Measurements from ENCODE around the gene PWWP2B. TPM values are rescaled to one million over a fixed set of nuclear protein-coding genes. Genes with fewer than 3 reads are reported as not detected.

Gene PWWP2B
- total and polyA plus RNA-seq, 2 of the 4 experiments (the other 2 are of a cell fraction): 1.7 to 2.2 TPM

DNA sequence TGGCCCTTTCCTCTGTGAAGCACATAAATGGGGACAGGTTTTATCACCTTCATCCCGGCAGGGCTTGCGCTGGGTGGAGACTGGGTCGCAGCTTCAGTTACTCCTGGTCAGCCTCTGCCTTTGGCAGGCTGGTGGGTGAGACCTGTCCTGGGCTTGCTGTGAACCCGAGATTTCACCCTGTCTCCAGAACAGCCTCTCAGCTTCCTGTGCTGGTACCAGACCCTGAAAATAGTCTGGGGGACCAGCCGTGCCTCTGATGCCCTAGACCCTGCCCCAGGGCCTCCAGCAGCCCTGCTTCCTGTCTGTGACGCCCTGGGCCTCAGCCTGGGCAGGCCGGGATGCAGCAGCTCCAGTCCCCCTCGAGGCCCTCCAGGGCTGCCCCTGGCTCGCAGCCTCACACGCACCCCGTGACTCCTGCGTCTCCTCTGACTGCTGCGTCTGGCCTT lies 13.2 kb upstream of the PWWP2B start:
- Histone ChIP-seq H3K9me3 (ENCODE audit: control insufficient read depth, insufficient read depth, low read length) (peaks cover 2% of the 10 kb centered on the region), H2BK20ac (ENCODE audit: low read depth, low read length) (no peak overlapping the region), H3K79me1 (ENCODE audit: low read depth in 1 of 2, low read length in 2 of 2) (no peaks in the 10 kb centered on the region), H3K27me3 (ENCODE audit: control insufficient read depth, insufficient read depth, low read length) (peaks cover 4% of the 10 kb centered on the region; the same call in 1 of the 2 replicates), H3K4me2 (ENCODE audit: low read depth, low read length) (no peak overlapping the region), H2AFZ (replicated peaks; ENCODE audit: low read length, poor library complexity) (peak overlapping the region; percentile 52), H3K27ac (ENCODE audit: insufficient read depth, low read length) (no peak overlapping the region), H3K4me3 (ENCODE audit: insufficient read depth, low read depth, low read length) (no peak overlapping the region), H3K9ac (ENCODE audit: low read depth, low read length) (no peak overlapping the region), H3K9me1 (ENCODE audit: insufficient read depth, low read length) (no peaks in the 10 kb centered on the region), H3K18ac (ENCODE audit: low read depth, low read length) (no peak overlapping the region), H4K8ac (ENCODE audit: low read depth in 2 of 2, low read length in 2 of 2) (no peak overlapping the region), H3K4me1 (ENCODE audit: control insufficient read depth, insufficient read depth, low read length) (0 out of 2 replicates have a peak, but pooled peaks cover 2% of the 10 kb centered on the region), H3K36me3 (ENCODE audit: control insufficient read depth, insufficient read depth, low read length) (no peaks in the 10 kb centered on the region), H2AK5ac (ENCODE audit: low read depth, low read length) (no peak overlapping the region), H4K5ac (ENCODE audit: low read depth, low read length) (no peak overlapping the region), H4K20me1 (ENCODE audit: insufficient read depth, low read length) (no peaks in the 10 kb centered on the region), H2AK9ac (replicated peaks; ENCODE audit: low read depth, low read length, poor library complexity) (no peak overlapping the region), H4K91ac (ENCODE audit: insufficient read depth, low read depth, low read length) (no peak overlapping the region), H3K56ac (ENCODE audit: extremely low read depth, insufficient read depth, low read length) (no peak overlapping the region), H2BK15ac (ENCODE audit: low read depth, low read length) (no peak overlapping the region), H2BK120ac (ENCODE audit: low read depth, low read length) (no peak overlapping the region), H2BK5ac (ENCODE audit: low read depth, low read length, poor library complexity, severe bottlenecking) (no peak overlapping the region), H3K14ac (replicated peaks; ENCODE audit: low read depth, low read length) (no peak overlapping the region), H3K23ac (ENCODE audit: low read depth, low read length) (no peak overlapping the region), H3K4ac (ENCODE audit: low read depth, low read length) (no peak overlapping the region)
- in situ Hi-C loops (cut with MboI; ENCODE audit: low sequenced_read_pairs) (no loop called here), dilution Hi-C loops (cut with HindIII; ENCODE audit: low sequenced_read_pairs, unreplicated experiment) (no loop called here), intact Hi-C loops (cut with micrococcal nuclease) (no loop called here)
- ATAC-seq (ENCODE audit: low read depth): no peak
- 36% methylated on average over 11 of the region's 13 CpGs; no CpG with 5 or more reads in 1 of the 2 experiments for WGBS, 2 experiments (ENCODE audit: extremely low coverage in 2 of 2, insufficient read length in 1 of 2)
- BruUV-seq (replicated peaks): no TSS peak
- ChIA-PET CTCF (no interaction called here), POLR2A (ENCODE audit: unreplicated experiment) (no interaction called here)
- DNase-seq: no peak
- no peak for TF ChIP-seq CEBPB (IDR thresholded peaks at IDR 0.05; ENCODE audit: low read depth, low read length)
- TF ChIP-seq RFX5 (IDR thresholded peaks at IDR 0.05; ENCODE audit: low read depth, low read length): no peak
- no peak for TF ChIP-seq RCOR1 (IDR thresholded peaks at IDR 0.05; ENCODE audit: insufficient replicate concordance, low read length)
- no peak for TF ChIP-seq RAD21 (IDR thresholded peaks at IDR 0.05; ENCODE audit: low read length)
- TF ChIP-seq, protein P1, sequence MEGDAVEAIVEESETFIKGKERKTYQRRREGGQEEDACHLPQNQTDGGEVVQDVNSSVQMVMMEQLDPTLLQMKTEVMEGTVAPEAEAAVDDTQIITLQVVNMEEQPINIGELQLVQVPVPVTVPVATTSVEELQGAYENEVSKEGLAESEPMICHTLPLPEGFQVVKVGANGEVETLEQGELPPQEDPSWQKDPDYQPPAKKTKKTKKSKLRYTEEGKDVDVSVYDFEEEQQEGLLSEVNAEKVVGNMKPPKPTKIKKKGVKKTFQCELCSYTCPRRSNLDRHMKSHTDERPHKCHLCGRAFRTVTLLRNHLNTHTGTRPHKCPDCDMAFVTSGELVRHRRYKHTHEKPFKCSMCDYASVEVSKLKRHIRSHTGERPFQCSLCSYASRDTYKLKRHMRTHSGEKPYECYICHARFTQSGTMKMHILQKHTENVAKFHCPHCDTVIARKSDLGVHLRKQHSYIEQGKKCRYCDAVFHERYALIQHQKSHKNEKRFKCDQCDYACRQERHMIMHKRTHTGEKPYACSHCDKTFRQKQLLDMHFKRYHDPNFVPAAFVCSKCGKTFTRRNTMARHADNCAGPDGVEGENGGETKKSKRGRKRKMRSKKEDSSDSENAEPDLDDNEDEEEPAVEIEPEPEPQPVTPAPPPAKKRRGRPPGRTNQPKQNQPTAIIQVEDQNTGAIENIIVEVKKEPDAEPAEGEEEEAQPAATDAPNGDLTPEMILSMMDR (conservative IDR thresholded peaks at IDR 0.05; ENCODE audit: low read depth, low read length): no peak
- TF ChIP-seq BHLHE40 (IDR thresholded peaks at IDR 0.05; ENCODE audit: low read depth, low read length): no peak
- no peak for TF ChIP-seq MXI1 (IDR thresholded peaks at IDR 0.05; ENCODE audit: borderline replicate concordance, low read depth, low read length)
- no peak for TF ChIP-seq POLR2A (IDR thresholded peaks at IDR 0.05; ENCODE audit: low read depth, low read length)
- TF ChIP-seq MAFK (IDR thresholded peaks at IDR 0.05; ENCODE audit: low read depth, low read length): no peak
- TF ChIP-seq FOS (IDR thresholded peaks at IDR 0.05; ENCODE audit: low read depth, low read length): no peak
- TF ChIP-seq SMC3 (IDR thresholded peaks at IDR 0.05; ENCODE audit: low read depth, low read length): no peak
- no peak for TF ChIP-seq NFE2L2 (IDR thresholded peaks at IDR 0.05; ENCODE audit: low read depth, low read length)
- no peak for TF ChIP-seq CHD1 (IDR thresholded peaks at IDR 0.05; ENCODE audit: low read depth, low read length)
- no peak for TF ChIP-seq MAZ (IDR thresholded peaks at IDR 0.05; ENCODE audit: borderline replicate concordance, low read depth, low read length)
- TF ChIP-seq, protein P2, sequence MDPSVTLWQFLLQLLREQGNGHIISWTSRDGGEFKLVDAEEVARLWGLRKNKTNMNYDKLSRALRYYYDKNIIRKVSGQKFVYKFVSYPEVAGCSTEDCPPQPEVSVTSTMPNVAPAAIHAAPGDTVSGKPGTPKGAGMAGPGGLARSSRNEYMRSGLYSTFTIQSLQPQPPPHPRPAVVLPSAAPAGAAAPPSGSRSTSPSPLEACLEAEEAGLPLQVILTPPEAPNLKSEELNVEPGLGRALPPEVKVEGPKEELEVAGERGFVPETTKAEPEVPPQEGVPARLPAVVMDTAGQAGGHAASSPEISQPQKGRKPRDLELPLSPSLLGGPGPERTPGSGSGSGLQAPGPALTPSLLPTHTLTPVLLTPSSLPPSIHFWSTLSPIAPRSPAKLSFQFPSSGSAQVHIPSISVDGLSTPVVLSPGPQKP (IDR thresholded peaks at IDR 0.05; ENCODE audit: borderline replicate concordance, low read depth, low read length): no peak
- TF ChIP-seq, protein P3, sequence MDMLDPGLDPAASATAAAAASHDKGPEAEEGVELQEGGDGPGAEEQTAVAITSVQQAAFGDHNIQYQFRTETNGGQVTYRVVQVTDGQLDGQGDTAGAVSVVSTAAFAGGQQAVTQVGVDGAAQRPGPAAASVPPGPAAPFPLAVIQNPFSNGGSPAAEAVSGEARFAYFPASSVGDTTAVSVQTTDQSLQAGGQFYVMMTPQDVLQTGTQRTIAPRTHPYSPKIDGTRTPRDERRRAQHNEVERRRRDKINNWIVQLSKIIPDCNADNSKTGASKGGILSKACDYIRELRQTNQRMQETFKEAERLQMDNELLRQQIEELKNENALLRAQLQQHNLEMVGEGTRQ (IDR thresholded peaks at IDR 0.05; ENCODE audit: low read depth, low read length): no peak

Measured in IMR-90 (cell line).